GM12801 (cell line): ENCODE measurements around the gene CHIC2.

Experiments
- TF ChIP-seq, protein P1 (sequence below): IDR thresholded peaks from one replicate; pipeline ENCODE4 v1.5.1; 2011; ENCODE audit warnings: control low read depth; ENCODE audit not compliant: insufficient read length; ENCODE audit errors: extremely low read depth

CHIC2 gene

DNA sequence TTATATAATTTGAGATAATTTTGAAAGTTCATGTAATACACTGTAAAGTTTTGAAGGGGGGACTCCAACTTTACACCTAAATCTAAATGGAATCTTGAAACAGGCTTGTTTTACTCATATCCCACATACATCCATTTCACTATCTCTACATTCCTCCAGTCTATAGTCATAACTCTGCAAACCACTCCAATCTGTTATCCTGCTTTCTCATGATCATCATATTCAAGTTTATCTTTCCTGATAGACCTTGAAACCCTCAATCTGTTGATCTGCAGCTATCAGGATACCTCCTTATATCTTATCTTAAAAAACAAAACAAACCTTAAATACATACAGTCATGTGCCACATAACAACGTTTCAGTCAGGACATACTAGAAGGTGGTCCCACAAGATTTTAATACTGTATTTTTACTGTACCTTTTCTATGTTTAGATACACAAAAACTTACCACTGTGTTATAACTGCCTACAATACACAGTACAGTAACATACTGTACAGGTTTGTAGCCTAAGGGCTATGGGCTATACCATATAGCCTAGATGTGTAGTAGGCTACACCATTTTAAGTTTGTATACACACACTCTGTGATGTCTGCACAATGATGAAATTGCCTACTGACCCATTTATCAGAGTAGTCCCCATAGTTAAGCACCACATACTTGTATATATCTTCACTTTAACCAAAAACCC lies 14.0 kb downstream of the CHIC2 start:
- TF ChIP-seq, protein P1, sequence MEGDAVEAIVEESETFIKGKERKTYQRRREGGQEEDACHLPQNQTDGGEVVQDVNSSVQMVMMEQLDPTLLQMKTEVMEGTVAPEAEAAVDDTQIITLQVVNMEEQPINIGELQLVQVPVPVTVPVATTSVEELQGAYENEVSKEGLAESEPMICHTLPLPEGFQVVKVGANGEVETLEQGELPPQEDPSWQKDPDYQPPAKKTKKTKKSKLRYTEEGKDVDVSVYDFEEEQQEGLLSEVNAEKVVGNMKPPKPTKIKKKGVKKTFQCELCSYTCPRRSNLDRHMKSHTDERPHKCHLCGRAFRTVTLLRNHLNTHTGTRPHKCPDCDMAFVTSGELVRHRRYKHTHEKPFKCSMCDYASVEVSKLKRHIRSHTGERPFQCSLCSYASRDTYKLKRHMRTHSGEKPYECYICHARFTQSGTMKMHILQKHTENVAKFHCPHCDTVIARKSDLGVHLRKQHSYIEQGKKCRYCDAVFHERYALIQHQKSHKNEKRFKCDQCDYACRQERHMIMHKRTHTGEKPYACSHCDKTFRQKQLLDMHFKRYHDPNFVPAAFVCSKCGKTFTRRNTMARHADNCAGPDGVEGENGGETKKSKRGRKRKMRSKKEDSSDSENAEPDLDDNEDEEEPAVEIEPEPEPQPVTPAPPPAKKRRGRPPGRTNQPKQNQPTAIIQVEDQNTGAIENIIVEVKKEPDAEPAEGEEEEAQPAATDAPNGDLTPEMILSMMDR: no peak

DNA sequence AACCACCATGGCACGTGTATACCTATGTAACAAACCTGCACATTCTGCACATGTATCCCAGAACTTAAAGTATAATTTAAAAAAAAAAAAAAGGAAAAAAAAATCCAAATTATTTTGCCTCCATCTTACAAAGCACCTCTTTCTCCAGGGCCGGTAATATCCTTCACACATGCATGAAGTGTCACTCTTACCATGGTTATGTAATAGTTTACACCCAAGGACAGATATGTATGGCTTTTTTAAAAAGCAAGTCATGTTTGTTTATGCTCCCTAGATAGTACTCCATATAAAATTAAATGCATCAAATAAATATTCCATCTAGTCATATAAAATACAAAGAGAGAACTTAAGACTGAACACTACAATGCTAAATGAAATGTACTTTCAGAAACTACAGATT lies 22.5 kb downstream of the CHIC2 start:
- TF ChIP-seq, protein P1: no peak

DNA sequence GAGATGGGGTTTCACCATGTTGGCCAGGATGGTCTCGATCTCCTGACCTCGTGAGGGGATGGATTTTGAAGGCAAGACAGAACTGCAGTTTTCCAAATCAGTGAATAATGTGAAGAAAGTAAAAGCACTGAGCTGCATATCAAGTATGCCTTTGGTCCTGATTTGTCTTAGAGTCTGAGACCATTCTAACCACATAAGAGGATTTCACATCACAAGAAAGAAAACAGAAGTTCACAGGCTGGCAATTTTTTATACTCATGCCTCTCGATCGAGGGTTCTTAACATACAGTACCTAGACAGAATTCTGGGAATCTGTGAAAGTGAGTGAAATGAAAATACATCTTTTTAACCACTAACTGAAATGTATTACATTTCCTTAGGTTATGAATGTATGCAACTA lies 23.3 kb downstream of the CHIC2 start:
- TF ChIP-seq, protein P1: no peak

DNA sequence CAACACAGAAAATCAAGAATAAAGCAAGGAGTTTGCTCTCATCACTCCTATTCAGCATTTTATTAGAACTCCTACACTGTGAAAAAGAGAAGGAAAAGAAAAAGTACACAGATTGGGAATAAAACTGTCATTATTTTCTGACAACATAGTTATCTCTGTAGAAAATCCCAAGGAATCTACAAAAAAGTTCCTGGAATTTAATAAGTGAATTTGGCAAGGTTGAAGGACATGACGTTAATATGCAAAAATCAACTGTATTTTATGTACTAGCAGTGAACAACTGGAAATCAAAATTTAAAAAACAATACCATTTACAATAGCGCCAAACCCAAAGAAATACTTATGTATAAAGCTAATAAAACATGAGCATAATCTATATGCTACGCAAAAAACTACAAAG lies 26.3 kb downstream of the CHIC2 start:
- TF ChIP-seq, protein P1: no peak

DNA sequence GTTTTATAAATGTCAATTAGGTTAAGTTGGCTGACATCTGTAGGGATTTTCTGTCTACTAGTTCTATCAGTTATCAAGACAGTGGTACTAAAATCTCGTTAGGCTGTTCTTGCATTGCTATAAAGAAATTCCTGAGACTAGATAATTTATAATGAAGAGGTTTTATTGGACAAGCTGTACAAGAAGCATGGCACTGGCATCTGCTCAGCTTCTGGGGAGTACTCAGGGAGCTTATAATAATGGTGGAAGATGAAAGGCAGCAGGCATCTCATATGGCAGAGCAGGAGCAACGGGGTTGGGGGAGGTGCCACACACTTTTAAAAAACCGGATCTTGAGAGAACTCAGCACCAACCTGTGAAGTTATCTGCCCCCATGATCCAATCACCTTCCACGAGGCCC lies 28.2 kb downstream of the CHIC2 start:
- TF ChIP-seq, protein P1: no peak

DNA sequence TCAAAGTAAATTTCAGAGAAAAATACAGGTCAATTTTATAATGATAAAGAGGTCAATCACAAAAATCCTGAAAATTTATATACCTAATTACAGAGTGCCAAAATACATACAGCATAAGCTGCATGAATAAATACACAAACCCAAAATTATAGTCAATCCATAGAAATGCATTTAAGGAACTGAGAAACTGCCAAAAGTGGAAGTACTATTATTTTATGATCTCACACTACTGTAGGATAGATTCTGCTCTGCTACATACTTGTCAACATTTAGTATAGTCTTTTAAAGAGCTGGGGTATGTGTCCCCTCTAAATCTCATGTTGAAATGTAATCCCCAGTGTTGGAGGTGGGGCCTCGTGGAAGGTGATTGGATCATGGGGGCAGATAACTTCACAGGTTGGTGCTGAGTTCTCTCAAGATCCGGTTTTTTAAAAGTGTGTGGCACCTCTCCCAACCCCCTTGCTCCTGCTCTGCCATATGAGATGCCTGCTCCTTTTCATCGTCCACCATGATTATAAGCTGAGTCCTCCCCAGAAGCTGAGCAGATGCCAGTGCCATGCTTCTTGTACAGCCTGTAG lies 31.8 kb downstream of the CHIC2 start:
- TF ChIP-seq, protein P1: no peak

DNA sequence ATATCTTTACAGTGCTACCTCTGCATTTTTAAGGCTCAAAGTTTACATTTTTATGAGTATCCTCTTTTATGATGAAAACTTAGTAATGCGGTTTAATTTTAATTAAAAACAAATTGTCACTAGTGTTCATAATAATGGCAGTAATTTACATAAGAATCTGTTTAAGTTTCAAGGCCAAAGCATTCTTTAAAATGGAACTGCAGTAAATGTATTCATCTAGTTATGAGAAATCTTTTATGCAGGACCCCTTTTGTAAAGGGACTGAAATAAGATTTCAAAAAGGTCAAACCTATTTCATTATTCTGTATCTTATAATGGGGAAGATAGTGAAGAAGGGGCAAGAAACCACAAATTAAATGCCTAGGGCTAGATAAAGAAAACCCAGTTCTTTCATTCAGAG lies 37.1 kb downstream of the CHIC2 start:
- TF ChIP-seq, protein P1: no peak

DNA sequence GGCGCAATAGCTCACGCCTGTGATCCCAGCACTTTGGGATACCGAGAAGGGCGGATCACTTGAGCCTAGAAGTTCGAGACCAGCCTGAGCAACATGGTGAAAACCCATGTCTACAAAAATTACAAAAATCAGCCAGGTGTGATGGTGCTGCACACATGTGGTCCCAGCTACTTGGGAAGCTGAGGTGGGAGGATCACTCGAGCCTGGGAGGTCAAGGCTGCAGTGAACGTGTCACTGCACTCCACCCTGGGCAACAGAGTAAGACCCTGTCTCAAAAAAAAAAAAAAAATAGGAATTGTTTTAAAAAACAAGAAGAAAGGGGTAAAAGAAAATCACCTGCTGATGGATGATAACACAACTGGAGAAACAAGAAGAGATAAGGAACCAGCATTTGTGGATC lies 38.8 kb downstream of the CHIC2 start:
- TF ChIP-seq, protein P1: no peak
